Measurements from ENCODE around the gene LTBP1.

DNA sequence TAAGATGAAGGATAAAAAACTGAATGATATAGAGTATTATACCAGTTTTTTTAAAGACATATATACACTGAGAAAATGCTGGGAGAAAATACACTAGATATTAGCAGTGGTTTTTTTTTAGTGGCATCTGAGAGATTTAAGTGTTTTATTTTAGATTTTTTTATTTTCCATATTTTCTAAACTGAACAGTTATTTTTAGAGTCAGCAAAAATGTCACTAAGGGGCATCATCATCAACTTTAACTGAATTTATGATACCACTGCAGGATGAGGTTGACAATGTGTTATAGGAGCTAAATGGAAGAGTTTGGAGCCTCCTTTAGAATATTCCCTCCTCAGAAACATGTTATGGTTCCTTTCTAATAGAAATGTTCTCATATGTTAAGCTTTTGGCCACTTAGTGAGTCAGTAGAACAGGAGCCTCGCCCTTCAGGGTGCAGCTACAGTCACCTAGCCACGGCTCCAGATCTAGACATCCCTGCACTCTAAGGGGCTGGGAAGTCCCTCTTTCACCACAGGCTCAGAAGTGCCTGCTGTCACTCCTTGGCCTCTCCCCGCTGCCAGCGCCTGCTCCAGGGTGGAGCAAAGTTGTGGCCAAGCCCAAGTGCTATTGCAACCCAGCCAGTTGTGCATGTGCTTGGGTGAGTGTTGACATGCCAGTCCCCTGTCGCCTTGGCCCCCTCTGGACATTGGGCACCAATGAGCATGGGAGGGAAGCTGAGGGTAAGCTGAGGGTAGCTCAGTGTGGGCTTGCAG is 319.0 kb downstream of the LTBP1 start:
- no peak for TF ChIP-seq POLR2AphosphoS5 (IDR thresholded peaks at IDR 0.05; ENCODE audit: low read depth, low read length)
- TF ChIP-seq POLR2A (IDR thresholded peaks at IDR 0.05; ENCODE audit: low read depth, low read length), result no peak
- no peak for TF ChIP-seq TAF1 (IDR thresholded peaks at IDR 0.05; ENCODE audit: borderline replicate concordance, low read depth, low read length)

Data from GM12892 (cell line).